H1 (cell line): ENCODE measurements around the gene SLC6A19. TPM values are rescaled to one million over a fixed set of nuclear protein-coding genes. Genes with fewer than 3 reads are reported as not detected.
A peak's percentile ranks its signal among the peaks of the same experiment; 100 is the strongest.

Experiments used
- CTCF ChIA-PET: fragments of 300-600 bp; sonication (Branson Sonifier 250); formaldehyde crosslinking; loops from one replicate; lab custom pipeline; 2021; ENCODE audit not compliant: partially characterized antibody; lab: Charles Lee
- POLR2A ChIA-PET: fragments of 300-600 bp; sonication (Branson Sonifier 250); formaldehyde crosslinking; loops from one replicate; lab custom pipeline; 2021; ENCODE audit warnings: inconsistent platforms; ENCODE audit not compliant: partially characterized antibody; lab: Charles Lee
- DNase-seq, 2 experiments: peaks; one replicate each; pipeline versions ENCODE4 v3.0.0 to v3.0.0-alpha.2; 2010 to 2022; ENCODE audit warnings: low spot score in 2 of 2, low read depth in 1 of 2, mixed read lengths in 1 of 2
- FAIRE-seq: peaks from 2 replicates; lab custom pipeline; 2011; peaks lifted over from hg19 to GRCh38; lab: Jason Lieb, UNC
- H2AFZ ChIP-seq: 2 replicates; pipeline ENCODE4 v1.8.1; 2012; ENCODE audit warnings: low read length, inconsistent platforms
- H2AK5ac ChIP-seq: 2 replicates; pipeline ENCODE4 v1.6.1; 2013; ENCODE audit warnings: low read depth, low read length
- H2BK120ac ChIP-seq: replicated peaks from 2 replicates; pipeline ENCODE3; 2013; ENCODE audit warnings: low read depth, low read length, inconsistent platforms
- H2BK12ac ChIP-seq: 2 replicates; pipeline ENCODE4 v1.6.1; 2013; ENCODE audit warnings: low read depth, low read length
- H2BK15ac ChIP-seq: 2 replicates; pipeline ENCODE4 v1.6.1; 2013; ENCODE audit warnings: low read length
- H2BK20ac ChIP-seq: 2 replicates; pipeline ENCODE4 v1.6.1; 2013; ENCODE audit warnings: low read length
- H2BK5ac ChIP-seq: 2 replicates; pipeline ENCODE4 v1.6.1; 2013; ENCODE audit warnings: low read depth, low read length
- H3K14ac ChIP-seq: 2 replicates; pipeline ENCODE4 v1.6.1; 2013; ENCODE audit warnings: inconsistent platforms; ENCODE audit not compliant: insufficient read length
- H3K18ac ChIP-seq: 2 replicates; pipeline ENCODE4 v1.6.1; 2013; ENCODE audit warnings: low read length; ENCODE audit errors: extremely low read depth
- H3K23ac ChIP-seq: 2 replicates; pipeline ENCODE4 v1.6.1; 2013; ENCODE audit warnings: inconsistent platforms; ENCODE audit not compliant: insufficient read length
- H3K23me2 ChIP-seq: 2 replicates; pipeline ENCODE4 v1.6.1; 2013; ENCODE audit warnings: low read depth, low read length
- H3K27ac ChIP-seq: 2 replicates; pipeline ENCODE4 v1.6.1; 2011; ENCODE audit warnings: low read depth, low read length, inconsistent platforms
- H3K27me3 ChIP-seq, 4 experiments: replicated peaks in 1 of 4; 1 replicate in 1 of 4; 2 replicates in 3 of 4; pipeline versions ENCODE4 v1.6.1 to v1.8.1; 2011 to 2013; ENCODE audit warnings: low read length in 3 of 4, mild to moderate bottlenecking in 3 of 4, inconsistent platforms in 2 of 4, mixed read lengths in 2 of 4, moderate library complexity in 1 of 4; ENCODE audit not compliant: control insufficient read depth in 3 of 4, insufficient read depth in 3 of 4; ENCODE audit errors: extremely low read depth in 1 of 4
- H3K36me3 ChIP-seq, 4 experiments: 2 replicates each; pipeline versions ENCODE4 v1.6.1 to v1.8.1; 2011 to 2013; ENCODE audit warnings: mild to moderate bottlenecking in 4 of 4, low read length in 3 of 4, moderate library complexity in 2 of 4, control low read depth in 1 of 4, inconsistent platforms in 1 of 4; ENCODE audit not compliant: insufficient read depth in 4 of 4, control insufficient read depth in 2 of 4
- H3K4ac ChIP-seq: replicated peaks from 2 replicates; pipeline ENCODE3; 2013; ENCODE audit warnings: low read length, low read depth, mixed read lengths, inconsistent platforms; ENCODE audit not compliant: insufficient read length
- H3K4me1 ChIP-seq, 4 experiments: replicated peaks in 1 of 4; 1 replicate in 1 of 4; 2 replicates in 3 of 4; pipeline versions ENCODE4 v1.6.1 to v1.8.1; 2011 to 2013; ENCODE audit warnings: low read length in 3 of 4, inconsistent platforms in 2 of 4, mixed read lengths in 1 of 4; ENCODE audit not compliant: insufficient read depth in 4 of 4, control insufficient read depth in 3 of 4
- H3K4me2 ChIP-seq, 2 experiments: 2 replicates each; pipeline versions ENCODE4 v1.6.1 to v1.8.1; 2011 to 2013; ENCODE audit warnings: low read depth in 2 of 2, low read length in 2 of 2, control low read depth in 1 of 2, inconsistent platforms in 1 of 2, mild to moderate bottlenecking in 1 of 2; ENCODE audit not compliant: insufficient read depth in 1 of 2
- H3K4me3 ChIP-seq, 4 experiments: fragments of 200-600, 300-600 bp in 1 of 4; sonication (generic), shearing (Covaris generic), sonication (Bioruptor Twin) in 1 of 4; 2 replicates each; pipeline versions ENCODE4 v1.5.1 to v1.8.1; 2011 to 2016; ENCODE audit warnings: low read length in 4 of 4, low read depth in 3 of 4, control low read depth in 2 of 4, inconsistent platforms in 2 of 4, mild to moderate bottlenecking in 2 of 4, mixed read lengths in 1 of 4, moderate library complexity in 1 of 4; ENCODE audit not compliant: insufficient read depth in 2 of 4; ENCODE audit errors: extremely low read depth in 1 of 4
- H3K56ac ChIP-seq: replicated peaks from 2 replicates; pipeline ENCODE3; 2013; ENCODE audit warnings: low read depth, mild to moderate bottlenecking, mixed read lengths, low read length, inconsistent platforms; ENCODE audit not compliant: insufficient read length
- H3K79me1 ChIP-seq: 2 replicates; pipeline ENCODE4 v1.6.1; 2013; ENCODE audit warnings: low read depth, low read length, control low read depth
- H3K79me2 ChIP-seq, 2 experiments: 2 replicates each; pipeline versions ENCODE4 v1.6.1 to v1.8.1; 2012 to 2013; ENCODE audit warnings: low read length in 2 of 2, mild to moderate bottlenecking in 2 of 2, inconsistent platforms in 1 of 2; ENCODE audit not compliant: insufficient read depth in 2 of 2, control insufficient read depth in 1 of 2
- H3K9ac ChIP-seq, 4 experiments: replicated peaks in 1 of 4; 1 replicate in 1 of 4; 2 replicates in 3 of 4; pipeline versions ENCODE4 v1.6.1 to v1.8.1; 2011 to 2013; ENCODE audit warnings: low read depth in 3 of 4, low read length in 3 of 4, control low read depth in 2 of 4, mild to moderate bottlenecking in 2 of 4, moderate library complexity in 2 of 4, inconsistent platforms in 1 of 4; ENCODE audit errors: extremely low read depth in 1 of 4
- H3K9me3 ChIP-seq, 2 experiments: 2 replicates each; pipeline versions ENCODE4 v1.6.1 to v1.8.1; 2012 to 2013; ENCODE audit warnings: mild to moderate bottlenecking in 2 of 2, moderate library complexity in 2 of 2, control low read depth in 1 of 2, inconsistent platforms in 1 of 2, low read depth in 1 of 2, low read length in 1 of 2, mixed read lengths in 1 of 2; ENCODE audit not compliant: insufficient read depth in 2 of 2
- H4K20me1 ChIP-seq, 2 experiments: replicated peaks in 1 of 2; 2 replicates each; pipeline versions ENCODE3 to v1.8.1; 2011 to 2013; ENCODE audit warnings: inconsistent platforms in 2 of 2, low read length in 2 of 2, mild to moderate bottlenecking in 1 of 2; ENCODE audit not compliant: insufficient read depth in 2 of 2, control insufficient read depth in 1 of 2
- H4K5ac ChIP-seq: 2 replicates; pipeline ENCODE4 v1.6.1; 2013; ENCODE audit warnings: low read length, low read depth, mixed read lengths, inconsistent platforms; ENCODE audit not compliant: insufficient read length
- H4K8ac ChIP-seq: 2 replicates; pipeline ENCODE4 v1.8.0; 2013; ENCODE audit warnings: mild to moderate bottlenecking, moderate library complexity, low read length, inconsistent platforms; ENCODE audit not compliant: insufficient read depth; ENCODE audit errors: extremely low read depth
- H4K91ac ChIP-seq: replicated peaks from 2 replicates; pipeline ENCODE3; 2013; ENCODE audit warnings: low read length, mixed read lengths, inconsistent platforms; ENCODE audit not compliant: insufficient read length
- BRCA1 ChIP-seq: IDR thresholded peaks from 2 replicates; pipeline ENCODE4 v1.6.1; 2012; ENCODE audit warnings: low read depth, low read length, improper control_type of control experiment
- CTCF ChIP-seq, 3 experiments: IDR thresholded peaks; 1 replicate in 2 of 3; 2 replicates in 1 of 3; pipeline versions ENCODE4 v1.5.1 to v1.6.1; 2011; ENCODE audit warnings: low read length in 3 of 3, mild to moderate bottlenecking in 3 of 3, inconsistent platforms in 2 of 3, low read depth in 1 of 3, moderate library complexity in 1 of 3; ENCODE audit not compliant: insufficient read depth in 1 of 3; ENCODE audit errors: control extremely low read depth in 1 of 3
- EP300 ChIP-seq, 2 experiments: IDR thresholded peaks; 1 replicate in 1 of 2; 2 replicates in 1 of 2; pipeline ENCODE4 v1.6.1; 2011 to 2012; ENCODE audit warnings: low read depth in 2 of 2, low read length in 2 of 2, mild to moderate bottlenecking in 2 of 2, borderline replicate concordance in 1 of 2, inconsistent platforms in 1 of 2, moderate library complexity in 1 of 2
- FOSL1 ChIP-seq: IDR thresholded peaks from 2 replicates; pipeline ENCODE4 v1.6.1; 2011; ENCODE audit warnings: mild to moderate bottlenecking, low read depth, low read length, moderate library complexity; ENCODE audit not compliant: insufficient read depth
- HDAC6 ChIP-seq: IDR thresholded peaks from one replicate; pipeline ENCODE4 v1.7.1; 2012; ENCODE audit warnings: low read depth, mild to moderate bottlenecking, inconsistent platforms, low read length, moderate library complexity
- POLR2AphosphoS5 ChIP-seq: IDR thresholded peaks from 2 replicates; pipeline ENCODE4 v1.6.1; 2011; ENCODE audit warnings: low read depth, low read length
- RAD21 ChIP-seq, 2 experiments: IDR thresholded peaks in 1 of 2; conservative IDR thresholded peaks in 1 of 2; 2 replicates each; pipeline ENCODE4 v1.6.1; 2011; ENCODE audit warnings: low read depth in 2 of 2, low read length in 2 of 2, improper control_type of control experiment in 1 of 2, inconsistent platforms in 1 of 2, mild to moderate bottlenecking in 1 of 2, moderate library complexity in 1 of 2
- TBP ChIP-seq: IDR thresholded peaks from 2 replicates; pipeline ENCODE4 v1.6.1; 2011; ENCODE audit warnings: low read depth, low read length, improper control_type of control experiment
- WGBS, 2 experiments: shearing (Covaris generic) in 1 of 2; methylation state at CpG; one replicate each; pipeline versions ENCODE4 v1.1.6 to v1.1.7; 2013 to 2015; ENCODE audit warnings: low lambda C conversion rate in 2 of 2, mixed read lengths in 2 of 2, inconsistent platforms in 1 of 2, low coverage in 1 of 2, missing lambda C conversion rate in 1 of 2; ENCODE audit not compliant: insufficient replicate concordance in 2 of 2, insufficient coverage in 1 of 2, insufficient read length in 1 of 2; ENCODE audit errors: extremely low coverage in 1 of 2, missing lambda C conversion rate in 1 of 2; 5-methylcytosine and 5-hydroxymethylcytosine counted together
- polyA plus RNA-seq, 7 experiments: library from polyadenylated mRNA; depleted of rRNA in 3 of 7; stranded (reverse) in 5 of 7; unstranded in 2 of 7; fragments of >200 nt in 5 of 7; fragments of 200-250 nt in 2 of 7; gene quantifications; 1 replicate in 5 of 7; 2 replicates in 1 of 7; 4 replicates in 1 of 7; pipeline versions ENCODE4 v1.2.1 to v1.2.3, GENCODE V29; 2011 to 2013; ENCODE audit warnings: missing spikeins in 2 of 7, mixed read lengths in 2 of 7
- total RNA-seq: library from RNA; stranded (reverse); fragmentation: NEBNext Ultra II Directional; extraction: Animal tissue kit (Norgen Biotek cat#: 25700); gene quantifications from 2 replicates; pipeline ENCODE4 v1.2.1, GENCODE V29; 2021

SLC6A19 gene
- total and polyA plus RNA-seq, 2 of the 8 experiments (the other 6 are each of a cell fraction or from before 2014, with no cell fraction given) = 0.02 TPM; not detected in 1

- CTCF ChIA-PET = interaction anchor here (0.7 to 3.7 kb wide), 11 partner anchors 9 to 285 kb away, joined by 3 to 15 read pairs (median 3); no protein-coding TSS in a partner anchor
- no peaks in the 10 kb centered on the region for H3K36me3 ChIP-seq
- H3K27ac ChIP-seq = no peak overlapping the region
These were observed 5.4 kb downstream of the SLC6A19 start for GRCh38 chr5:1206521-1207412.

More at GRCh38 chr5:1206521-1207412, 5.4 kb downstream of the SLC6A19 start:
- no peak for TF ChIP-seq BRCA1
- no peak for TF ChIP-seq RAD21 (IDR thresholded peaks at IDR 0.05 in 1 of 2, conservative IDR thresholded peaks at IDR 0.05 in 1 of 2; ENCODE audit: low read depth in 2 of 2, low read length in 2 of 2)
- no peak for TF ChIP-seq FOSL1
- TF ChIP-seq EP300 (IDR thresholded peaks at IDR 0.05; ENCODE audit: borderline replicate concordance in 1 of 2, low read depth in 2 of 2, low read length in 2 of 2) = no peak
- no peak for TF ChIP-seq POLR2AphosphoS5
- TF ChIP-seq CTCF (IDR thresholded peaks at IDR 0.05; ENCODE audit: control extremely low read depth in 1 of 3, insufficient read depth in 1 of 3, low read depth in 1 of 3, low read length in 3 of 3) = no peak
- TF ChIP-seq TBP = no peak
- no peak for TF ChIP-seq HDAC6
- TF ChIP-seq, all 59 proteins: peak for 0
- Histone ChIP-seq H3K4me3 (no peak overlapping the region), H4K20me1 (peaks cover 3% of the 10 kb centered on the region in 2 experiments), H3K23me2 (no peaks in the 10 kb centered on the region), H2BK5ac (no peak overlapping the region), H2AFZ (no peak overlapping the region), H2BK12ac (no peak overlapping the region; the same call in 1 of the 2 replicates), H3K9me3 (no peaks in the 10 kb centered on the region), H3K23ac (no peak overlapping the region), H3K56ac (no peak overlapping the region), H2BK15ac (0 out of 2 replicates have a peak overlapping the region, but pooled peaks have one; percentile 46), H4K5ac (no peak overlapping the region), H3K18ac (no peak overlapping the region), H2BK120ac (no peak overlapping the region), H3K9ac (no peak overlapping the region), H4K91ac (no peak overlapping the region), H3K4me1 (peaks cover 0 to 3% (median 0%) of the 10 kb centered on the region in 4 experiments; a peak in 1 of 7 replicates), H3K27me3 (no peaks in the 10 kb centered on the region; a peak in 1 of 7 replicates), H2BK20ac (no peak overlapping the region), H2AK5ac (no peak overlapping the region), H3K4me2 (no peak overlapping the region), H4K8ac (no peak overlapping the region), H3K79me1 (no peaks in the 10 kb centered on the region), H3K79me2 (no peaks in the 10 kb centered on the region), H3K4ac (no peak overlapping the region), H3K14ac (no peak overlapping the region)
- POLR2A ChIA-PET = interaction anchor here (1.6 kb wide), 1 partner anchor 22 kb away, joined by 3 read pairs; no protein-coding TSS in a partner anchor
- no peak for DNase-seq
- 86% methylated on average over 41 of the region's 49 CpGs; no CpG with 5 or more reads in 1 of the 2 experiments for WGBS, 2 experiments
- FAIRE-seq = no peak
